ENCODE data around the gene TMEM151B. TPM values are rescaled to one million over a fixed set of nuclear protein-coding genes. Genes with fewer than 3 reads are reported as not detected.

Gene TMEM151B
- not detected for total RNA-seq
- not detected for polyA plus RNA-seq
- total RNA-seq, result 0 to 0.71 (median 0.04) reads per million in 6 experiments

DNA sequence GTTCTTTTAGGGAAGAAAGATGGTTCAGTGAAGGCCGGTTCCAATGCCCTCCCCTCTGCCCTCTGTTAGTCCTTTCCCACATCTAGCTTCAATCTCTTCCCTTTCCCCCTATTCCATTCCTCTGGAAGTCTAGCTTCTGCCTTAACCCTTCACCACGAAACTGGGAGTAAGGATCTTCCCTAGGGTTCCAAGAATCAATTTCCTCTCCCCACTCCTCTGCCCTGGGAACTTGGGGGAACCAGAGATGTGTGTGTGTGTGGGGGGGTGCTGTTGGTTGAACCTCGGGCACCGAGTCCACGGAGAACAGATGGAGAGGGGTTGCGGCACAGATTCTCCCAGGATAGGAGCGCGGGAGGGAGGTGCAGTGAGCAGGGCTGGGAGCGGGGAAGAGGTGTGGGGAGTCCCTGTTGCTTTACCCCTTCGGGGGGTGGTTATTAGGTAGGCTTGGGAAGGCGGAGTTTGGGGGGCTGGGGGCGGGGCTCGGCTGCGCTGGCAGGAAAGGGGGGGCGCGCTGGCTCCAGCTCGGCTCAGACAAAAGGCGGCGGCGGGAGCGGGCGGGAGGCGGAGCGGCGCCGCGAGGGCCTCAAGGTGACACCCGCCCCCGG lies at the start of gene TMEM151B:
Gene TMEM151B (plus strand): TSS at position 530 of the 605 bp plus-strand sequence. CDS start 293 bp downstream, outside the sequence.
- POLR2A ChIA-PET, result interaction anchor here (0.7 to 1.5 kb wide), 4 partner anchors 13 to 43 kb away, joined by 3 to 5 read pairs (median 4); partner anchors contain the start of gene AARS2
- peak in 8 of 10 donors; percentile 32 to 72 (median 48) for DNase-seq

DNA sequence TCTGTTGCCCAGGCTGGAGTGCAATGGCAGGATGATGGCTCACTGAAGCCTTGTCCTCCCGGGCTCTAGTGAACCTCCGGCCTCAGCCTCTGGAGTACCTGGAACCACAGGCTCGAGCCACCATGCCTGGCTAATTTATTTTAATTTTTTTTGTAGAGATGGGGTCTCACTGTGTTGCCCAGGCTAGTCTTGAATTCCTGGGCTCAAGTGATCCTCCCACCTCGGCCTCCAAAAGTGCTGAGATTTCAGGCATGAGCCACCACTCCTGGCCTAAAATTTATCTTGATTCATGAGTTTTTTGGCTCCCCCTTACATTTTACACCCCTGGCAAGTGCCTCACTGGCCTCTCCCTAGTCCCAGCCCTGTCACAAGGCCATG lies 49.3 kb upstream of the TMEM151B start:
- H3K27me3 Mint-ChIP-seq, result peaks cover 0 to 7% (median 0%) of the 10 kb centered on the region in 5 donors
- peaks cover 14 to 40% (median 36%) of the 10 kb centered on the region in 4 donors for H3K4me1 Mint-ChIP-seq
- DNase-seq (no peak), ATAC-seq (no peak)
- POLR2A ChIA-PET, result interaction anchor here (1.4 kb wide), 1 partner anchor 17 kb away, joined by 9 read pairs; no protein-coding TSS in a partner anchor
- H3K36me3 Mint-ChIP-seq, result no peaks in the 10 kb centered on the region
- peak overlapping the region in 4 of 10 donors; percentile 29 to 63 (median 38) for H3K4me3 Mint-ChIP-seq
- H3K27ac Mint-ChIP-seq, result peak overlapping the region in 1 of 10 donors; percentile 44
- H3K9me3 Mint-ChIP-seq, result no peaks in the 10 kb centered on the region

More for the DNA sequence above, at the start of gene TMEM151B:
- Mint-ChIP-seq H3K27me3 (peaks cover 22 to 44% (median 39%) of the 10 kb centered on the region in 5 donors), H3K4me3 (peak within 1 kb of the TSS; percentile 68 to 87 (median 76)), H3K36me3 (peaks cover 0 to 2% (median 0%) of the 10 kb centered on the region in 3 donors), H3K4me1 (peaks cover 13 to 38% (median 27%) of the 10 kb centered on the region in 4 donors), H3K9me3 (no peaks in the 10 kb centered on the region), H3K27ac (peak within 1 kb of the TSS in 7 of 10 donors; percentile 19 to 74 (median 60))
- peak in 1 of 2 donors; percentile 8 for ATAC-seq

DNA sequence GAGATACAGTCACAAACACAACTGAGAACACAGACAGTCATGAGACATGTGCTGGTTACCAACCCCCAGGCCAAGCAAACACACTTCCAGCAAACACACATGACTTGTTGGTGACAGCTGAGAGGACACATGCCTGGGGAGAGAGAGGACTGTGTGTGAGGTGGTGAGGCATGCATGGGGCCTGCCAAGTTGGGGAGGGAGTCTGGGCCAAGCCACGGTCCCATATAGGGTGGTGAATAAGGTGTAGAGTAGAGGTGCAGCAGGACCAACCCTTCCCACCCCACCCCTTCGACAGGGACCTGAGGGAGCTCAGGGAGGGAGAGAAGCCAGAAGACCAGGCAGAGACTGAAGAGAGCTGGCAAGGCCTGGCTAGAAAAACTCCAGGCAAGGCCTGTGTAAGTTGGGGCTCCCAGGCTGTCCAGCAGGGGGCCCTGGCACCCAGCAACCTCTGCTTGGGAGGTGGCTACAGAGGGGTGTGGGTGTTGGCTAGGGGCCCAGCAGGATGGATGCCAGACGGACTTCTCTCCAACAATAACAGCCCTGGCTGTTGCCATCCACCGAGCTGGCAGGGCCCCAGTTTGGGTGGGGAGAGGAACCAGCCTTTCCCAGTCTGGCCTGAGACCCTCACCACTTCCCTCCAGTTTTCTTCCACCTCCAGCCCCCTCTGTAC lies 48.8 kb upstream of the TMEM151B start:
- H3K4me3 Mint-ChIP-seq, result peak overlapping the region in 8 of 10 donors; percentile 26 to 67 (median 42)
- peak overlapping the region in 3 of 10 donors; percentile 29 to 65 (median 44) for H3K27ac Mint-ChIP-seq
- peaks cover 0 to 4% (median 0%) of the 10 kb centered on the region in 5 donors for H3K27me3 Mint-ChIP-seq
- DNase-seq, result peak; percentile 52 to 85 (median 66)
- peaks cover 14 to 40% (median 36%) of the 10 kb centered on the region in 4 donors for H3K4me1 Mint-ChIP-seq
- H3K9me3 Mint-ChIP-seq, result no peaks in the 10 kb centered on the region
- no peaks in the 10 kb centered on the region for H3K36me3 Mint-ChIP-seq
- peak; percentile 47 to 69 for ATAC-seq
- POLR2A ChIA-PET, result interaction anchor here (1.4 to 5.4 kb wide), 3 partner anchors 16 to 47 kb away, joined by 3 to 47 read pairs (median 9); partner anchors contain the start of gene HSP90AB1

GRCh38 chr6:44221961-44222335 lies 48.3 kb upstream of the TMEM151B start:
- H3K4me3 Mint-ChIP-seq, result peak overlapping the region in 7 of 10 donors; percentile 26 to 91 (median 42)
- DNase-seq, result no peak
- H3K9me3 Mint-ChIP-seq, result no peaks in the 10 kb centered on the region
- POLR2A ChIA-PET, result interaction anchor here (1.4 to 5.4 kb wide), 3 partner anchors 16 to 47 kb away, joined by 3 to 47 read pairs (median 9); partner anchors contain the start of gene HSP90AB1
- peak overlapping the region in 1 of 10 donors; percentile 65 for H3K27ac Mint-ChIP-seq
- H3K4me1 Mint-ChIP-seq, result peaks cover 14 to 40% (median 36%) of the 10 kb centered on the region in 4 donors
- no peaks in the 10 kb centered on the region for H3K36me3 Mint-ChIP-seq
- ATAC-seq, result no peak
- peaks cover 0 to 2% (median 0%) of the 10 kb centered on the region in 5 donors for H3K27me3 Mint-ChIP-seq

DNA sequence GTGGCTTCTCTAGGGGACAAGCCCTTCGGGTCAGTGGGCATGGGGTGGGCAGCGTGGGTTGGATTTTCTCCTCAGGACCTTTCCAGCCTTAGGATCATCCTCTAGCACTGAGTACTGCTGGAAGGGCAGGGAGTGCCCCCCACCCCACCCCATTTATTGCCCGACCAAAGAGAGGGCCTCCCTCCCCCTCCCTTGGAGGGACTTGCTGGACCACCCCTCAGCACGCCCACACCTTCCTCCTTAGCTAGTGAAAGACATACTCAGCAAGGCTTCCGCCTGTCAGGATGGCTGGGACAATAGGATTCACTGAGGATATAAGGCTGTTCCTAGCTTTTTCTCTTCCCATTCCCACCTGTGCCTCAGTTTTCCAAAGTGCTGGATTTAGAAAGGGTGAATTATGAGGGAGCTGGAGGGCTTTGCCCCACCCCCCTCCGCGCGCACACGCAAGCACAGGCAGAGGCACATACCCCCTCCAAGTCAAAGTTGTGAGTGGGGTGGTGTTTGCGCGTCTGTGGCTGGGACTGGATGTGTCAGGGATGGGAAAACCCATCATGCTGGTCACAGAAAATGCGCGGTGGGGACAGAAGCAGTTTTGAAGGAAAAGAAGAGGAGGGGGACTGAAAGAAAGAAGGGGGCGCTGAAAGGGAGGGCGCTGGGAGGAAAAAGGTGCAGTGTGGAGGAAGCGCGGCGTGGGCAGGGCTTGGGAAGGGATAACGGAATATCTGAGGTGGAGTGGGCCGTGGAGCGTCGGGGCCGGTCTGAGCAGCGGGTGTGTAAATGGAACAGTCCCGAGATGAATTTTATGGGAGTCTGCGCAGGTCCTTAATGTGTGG lies 47.5 kb upstream of the TMEM151B start:
- H3K27me3 Mint-ChIP-seq, result peaks cover 0 to 2% (median 0%) of the 10 kb centered on the region in 5 donors
- DNase-seq, result no peak
- no peaks in the 10 kb centered on the region for H3K36me3 Mint-ChIP-seq
- ATAC-seq, result peak in 1 of 2 donors; percentile 21
- H3K9me3 Mint-ChIP-seq, result no peaks in the 10 kb centered on the region
- POLR2A ChIA-PET, result interaction anchor here (0.6 to 5.4 kb wide), 5 partner anchors 12 to 46 kb away, joined by 3 to 47 read pairs (median 4); partner anchors contain the start of gene HSP90AB1
- H3K4me1 Mint-ChIP-seq, result peaks cover 14 to 40% (median 36%) of the 10 kb centered on the region in 4 donors
- H3K4me3 Mint-ChIP-seq, result peak overlapping the region; percentile 78 to 93 (median 85)
- peak overlapping the region in 4 of 10 donors; percentile 51 to 85 (median 70) for H3K27ac Mint-ChIP-seq

GRCh38 chr6:44223319-44224028 lies 46.8 kb upstream of the TMEM151B start, which contains the start of gene SLC29A1:
TSS of gene SLC29A1 (plus strand) at chr6:44223595. CDS start at chr6:44227314, 3,719 bp downstream.
- H3K4me1 Mint-ChIP-seq, result peaks cover 14 to 36% (median 33%) of the 10 kb centered on the region in 4 donors
- H3K4me3 Mint-ChIP-seq, result peak within 1 kb of the TSS; percentile 78 to 93 (median 85)
- H3K27me3 Mint-ChIP-seq, result peaks cover 0 to 2% (median 0%) of the 10 kb centered on the region in 5 donors
- DNase-seq (peak; percentile 70 to 89 (median 78)), ATAC-seq (peak; percentile 80 to 82)
- no peaks in the 10 kb centered on the region for H3K36me3 Mint-ChIP-seq
- H3K9me3 Mint-ChIP-seq, result no peaks in the 10 kb centered on the region
- POLR2A ChIA-PET, result interaction anchor here (0.6 to 5.4 kb wide), 5 partner anchors 11 to 45 kb away, joined by 3 to 47 read pairs (median 4); partner anchors contain the start of gene HSP90AB1
- H3K27ac Mint-ChIP-seq, result peak within 1 kb of the TSS in 6 of 10 donors; percentile 9 to 85 (median 58)

- POLR2A ChIA-PET, result interaction anchor here (0.9 to 5.4 kb wide), 3 partner anchors 23 to 38 kb away, joined by 4 to 47 read pairs (median 6); partner anchors contain the start of genes HSP90AB1 and SLC35B2
Measured at GRCh38 chr6:44224029-44224964, 46.0 kb upstream of the TMEM151B start.

GRCh38 chr6:44224965-44225305 lies 45.3 kb upstream of the TMEM151B start:
- peak overlapping the region in 4 of 10 donors; percentile 1 to 93 (median 31) for H3K4me3 Mint-ChIP-seq
- DNase-seq (no peak), ATAC-seq (no peak)
- no peaks in the 10 kb centered on the region for H3K36me3 Mint-ChIP-seq
- H3K27me3 Mint-ChIP-seq, result no peaks in the 10 kb centered on the region
- POLR2A ChIA-PET, result interaction anchor here (5.4 kb wide), 1 partner anchor 22 kb away, joined by 47 read pairs; the partner anchor contains the start of gene HSP90AB1
- H3K27ac Mint-ChIP-seq, result no peak overlapping the region
- peaks cover 13 to 31% (median 25%) of the 10 kb centered on the region in 4 donors for H3K4me1 Mint-ChIP-seq
- H3K9me3 Mint-ChIP-seq, result no peaks in the 10 kb centered on the region

More at GRCh38 chr6:44224029-44224964, 46.0 kb upstream of the TMEM151B start:
- Mint-ChIP-seq H3K4me1 (peaks cover 14 to 31% (median 28%) of the 10 kb centered on the region in 4 donors), H3K27me3 (no peaks in the 10 kb centered on the region), H3K9me3 (no peaks in the 10 kb centered on the region), H3K4me3 (peak overlapping the region; percentile 72 to 93 (median 84)), H3K36me3 (no peaks in the 10 kb centered on the region), H3K27ac (peak overlapping the region in 5 of 10 donors; percentile 9 to 51 (median 37))
- peak; percentile 5 to 15 for ATAC-seq
- no peak for DNase-seq

DNA sequence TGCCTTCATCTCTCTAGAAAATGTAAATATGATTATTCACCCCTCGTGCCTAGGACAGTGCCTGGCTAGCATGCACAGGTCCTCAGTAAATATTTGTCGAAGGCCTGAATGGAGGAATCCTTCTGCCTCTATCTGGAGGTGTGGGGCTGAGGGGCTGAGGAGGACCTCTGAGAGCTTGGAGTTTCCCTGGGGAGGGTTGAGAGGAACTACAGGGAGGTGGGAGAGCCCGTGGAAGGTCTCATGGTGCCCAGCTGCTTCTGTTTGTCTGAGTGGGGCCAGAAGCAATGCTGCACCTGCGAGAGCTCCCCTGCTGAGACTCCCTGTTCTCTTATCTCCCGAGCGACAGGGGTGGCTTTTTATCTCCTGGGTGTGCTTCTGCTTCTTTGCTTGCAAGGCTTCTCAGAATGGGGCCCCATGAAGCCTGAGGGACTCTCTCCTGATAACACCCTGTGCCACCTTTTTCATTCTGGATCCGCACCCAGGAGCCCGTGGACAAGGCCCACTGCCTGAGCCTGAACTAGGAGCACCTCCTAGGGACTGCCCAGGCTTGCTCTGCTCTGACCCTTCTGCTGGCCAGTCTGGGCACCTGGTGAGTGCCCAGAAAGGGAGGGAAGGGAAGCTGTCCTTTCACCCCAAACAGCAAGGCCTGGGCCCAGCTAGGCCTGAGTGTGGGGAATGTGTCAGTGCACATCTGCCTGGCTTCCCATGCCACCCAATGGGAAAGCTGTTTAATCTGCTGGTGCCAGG lies 44.5 kb upstream of the TMEM151B start:
- no peaks in the 10 kb centered on the region for H3K9me3 Mint-ChIP-seq
- DNase-seq, result no peak
- H3K27ac Mint-ChIP-seq, result no peak overlapping the region
- H3K27me3 Mint-ChIP-seq, result no peaks in the 10 kb centered on the region
- no peaks in the 10 kb centered on the region for H3K36me3 Mint-ChIP-seq
- peak overlapping the region in 2 of 10 donors; percentile 2 to 39 for H3K4me3 Mint-ChIP-seq
- POLR2A ChIA-PET, result interaction anchor here (5.4 kb wide), 1 partner anchor 21 kb away, joined by 47 read pairs; the partner anchor contains the start of gene HSP90AB1
- peaks cover 13 to 31% (median 23%) of the 10 kb centered on the region in 4 donors for H3K4me1 Mint-ChIP-seq
- ATAC-seq, result no peak

All from naive thymus-derived CD8-positive, alpha-beta T cell (primary cell).